SU-DHL-6 (cell line): ENCODE results near the gene PDE2A.

Experiments used
- CTCF ChIP-seq: fragments of 200-600 bp; sonication (generic); IDR thresholded peaks from one replicate; pipeline ENCODE4 v1.5.1; 2017; ENCODE audit warnings: antibody characterized with exemption, mild to moderate bottlenecking, low read length, moderate library complexity; ENCODE audit not compliant: insufficient read depth, poor library complexity, severe bottlenecking
- EZH2phosphoT487 ChIP-seq: fragments of 200-600 bp; sonication (generic), shearing (Covaris generic); conservative IDR thresholded peaks from 2 replicates; pipeline ENCODE4 v1.6.1; 2018; ENCODE audit warnings: mild to moderate bottlenecking, antibody characterized with exemption, low read length, moderate library complexity, mixed read lengths

DNA sequence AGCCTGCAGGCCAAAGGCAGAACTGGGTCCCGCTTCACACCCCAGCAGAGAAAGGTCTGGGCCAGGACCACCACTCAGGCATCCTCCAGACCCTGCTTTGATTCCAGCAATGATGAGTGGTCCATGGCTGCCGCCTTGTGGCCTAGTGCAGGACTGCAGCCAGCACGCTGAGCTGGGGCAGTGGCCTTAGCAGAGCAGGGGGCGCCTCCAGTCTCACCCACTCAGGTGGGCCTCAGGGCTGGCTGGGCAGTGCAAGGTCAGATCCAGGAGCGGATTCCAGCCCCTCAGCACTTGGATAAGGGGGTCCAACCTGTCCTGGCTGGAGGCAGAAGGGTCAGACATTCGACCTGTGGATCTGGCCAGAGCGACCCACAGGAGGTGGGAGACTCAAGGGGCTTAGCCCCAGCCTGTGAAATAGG lies 9.6 kb upstream of the PDE2A start:
- TF ChIP-seq CTCF (peak; percentile 94), EZH2phosphoT487 (no peak)
